ENCODE data around the gene STING1.
"Not testable (repeated sequence)": the region's sequence is repeated elsewhere in the genome, so short reads cannot be mapped to it uniquely, and the experiment has no call there.

The STING1 gene

GRCh38 chr5:139440416-139440815 lies 42.1 kb downstream of the STING1 start:
- not testable (repeated sequence) for DNase-seq (ENCODE audit: low read depth, low spot score)

GRCh38 chr5:139439013-139439903 lies 43.3 kb downstream of the STING1 start, which contains the start of gene DNAJC18:
Gene DNAJC18, minus strand, starts transcription at chr5:139439525. Its CDS starts 80 bp downstream, at chr5:139439445.
- peak; percentile 83 for DNase-seq (ENCODE audit: low read depth, low spot score)

- no peak for DNase-seq (ENCODE audit: low read depth, low spot score)
Measured at GRCh38 chr5:139438707-139439012, 43.9 kb downstream of the STING1 start.

- no peak for DNase-seq (ENCODE audit: low read depth, low spot score)
Measured at GRCh38 chr5:139435676-139436075, 46.9 kb downstream of the STING1 start.

- DNase-seq (ENCODE audit: low read depth, low spot score) = no peak
Measured at GRCh38 chr5:139431706-139432105, 50.9 kb downstream of the STING1 start.

- DNase-seq (ENCODE audit: low read depth, low spot score) = no peak
Measured at GRCh38 chr5:139430015-139430414, 52.5 kb downstream of the STING1 start.

GRCh38 chr5:139426203-139426885 lies 56.2 kb downstream of the STING1 start:
- no peak for DNase-seq (ENCODE audit: low read depth, low spot score)

All from iPS DF 19.7 (cell line).